Upper lobe of right lung (tissue), 1 donor: ENCODE results near the gene SKIC8. TPM values are rescaled to one million over a fixed set of nuclear protein-coding genes. Genes with fewer than 3 reads are reported as not detected.
"Not testable (repeated sequence)": the region's sequence is repeated elsewhere in the genome, so short reads cannot be mapped to it uniquely, and the experiment has no call there.

ENCODE experiments used
- ATAC-seq: fragments of 200-7000 bp; cut with Tn5 transposase; one replicate; pipeline ENCODE4 v1.9.1; 2020; ENCODE audit warnings: mild to moderate bottlenecking, moderate library complexity
- DNase-seq: peaks from one replicate; pipeline ENCODE4 v3.0.0-alpha.2; 2020
- H3K27ac ChIP-seq: fragments of 200-600 bp; one replicate; pipeline ENCODE4 v1.8.0; 2022
- H3K27me3 ChIP-seq: fragments of 200-600 bp; one replicate; pipeline ENCODE4 v1.8.0; 2022; ENCODE audit warnings: mild to moderate bottlenecking
- H3K36me3 ChIP-seq: fragments of 200-600 bp; one replicate; pipeline ENCODE4 v1.8.0; 2022
- H3K4me1 ChIP-seq: fragments of 200-600 bp; one replicate; pipeline ENCODE4 v1.8.0; 2022
- H3K4me3 ChIP-seq: fragments of 200-600 bp; one replicate; pipeline ENCODE4 v1.8.0; 2022; ENCODE audit warnings: mild to moderate bottlenecking
- H3K9me3 ChIP-seq: fragments of 200-600 bp; one replicate; pipeline ENCODE4 v1.8.0; 2022
- intact Hi-C: fragments of 100-400 bp; cut with DNase I; formaldehyde crosslinking; loops from one replicate; pipeline ENCODE4 v1.11.0; 2022
- total RNA-seq: library from RNA; stranded (reverse); fragmentation: NEBNext Ultra II Directional; extraction: Animal tissue kit (Norgen Biotek cat#: 25700); gene quantifications from one replicate; pipeline ENCODE4 v1.2.1, GENCODE V29; 2021
- TF ChIP-seq, protein P1 (sequence below): fragments of 200-600 bp; IDR thresholded peaks from one replicate; pipeline ENCODE4 v1.8.0; 2022; ENCODE audit warnings: antibody characterized with exemption
- donor health status: DM: no; HTN: yes; CAD: no; lungs with severe emphysema.

Gene SKIC8
- total RNA-seq, 1 donor from 2014 or later, result 37.9 TPM

DNA sequence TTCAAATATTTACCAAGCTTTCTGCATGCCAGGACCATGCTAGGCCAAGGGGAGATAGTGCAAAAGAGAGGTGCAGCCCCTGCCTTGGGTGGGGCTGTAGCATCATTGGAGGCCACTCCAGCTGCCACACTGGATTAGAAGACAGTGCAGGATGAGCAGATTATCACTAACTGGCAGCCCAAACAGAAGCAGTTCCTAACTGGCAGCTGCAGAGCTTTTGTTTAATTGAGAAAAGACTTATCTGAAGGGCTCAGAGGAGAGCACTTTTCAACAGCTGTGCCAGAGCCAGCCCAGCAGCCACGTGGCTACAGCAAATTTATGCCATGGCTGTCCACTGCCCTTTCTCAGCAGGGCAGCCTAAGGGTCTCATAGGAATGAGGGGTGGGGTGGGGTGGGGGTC, 51.5 kb downstream of the SKIC8 start:
- H3K36me3 ChIP-seq, result no peaks in the 10 kb centered on the region
- H3K27ac ChIP-seq, result no peak overlapping the region
- no peak overlapping the region for H3K4me3 ChIP-seq
- H3K9me3 ChIP-seq, result no peaks in the 10 kb centered on the region
- no peak for DNase-seq
- TF ChIP-seq, protein P1, sequence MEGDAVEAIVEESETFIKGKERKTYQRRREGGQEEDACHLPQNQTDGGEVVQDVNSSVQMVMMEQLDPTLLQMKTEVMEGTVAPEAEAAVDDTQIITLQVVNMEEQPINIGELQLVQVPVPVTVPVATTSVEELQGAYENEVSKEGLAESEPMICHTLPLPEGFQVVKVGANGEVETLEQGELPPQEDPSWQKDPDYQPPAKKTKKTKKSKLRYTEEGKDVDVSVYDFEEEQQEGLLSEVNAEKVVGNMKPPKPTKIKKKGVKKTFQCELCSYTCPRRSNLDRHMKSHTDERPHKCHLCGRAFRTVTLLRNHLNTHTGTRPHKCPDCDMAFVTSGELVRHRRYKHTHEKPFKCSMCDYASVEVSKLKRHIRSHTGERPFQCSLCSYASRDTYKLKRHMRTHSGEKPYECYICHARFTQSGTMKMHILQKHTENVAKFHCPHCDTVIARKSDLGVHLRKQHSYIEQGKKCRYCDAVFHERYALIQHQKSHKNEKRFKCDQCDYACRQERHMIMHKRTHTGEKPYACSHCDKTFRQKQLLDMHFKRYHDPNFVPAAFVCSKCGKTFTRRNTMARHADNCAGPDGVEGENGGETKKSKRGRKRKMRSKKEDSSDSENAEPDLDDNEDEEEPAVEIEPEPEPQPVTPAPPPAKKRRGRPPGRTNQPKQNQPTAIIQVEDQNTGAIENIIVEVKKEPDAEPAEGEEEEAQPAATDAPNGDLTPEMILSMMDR, result no peak
- intact Hi-C loops, result loop anchor here (10.0 kb wide), 1 partner anchor 283 kb away; no protein-coding TSS in a partner anchor
- no peaks in the 10 kb centered on the region for H3K4me1 ChIP-seq
- no peaks in the 10 kb centered on the region for H3K27me3 ChIP-seq
- ATAC-seq, result no peak

DNA sequence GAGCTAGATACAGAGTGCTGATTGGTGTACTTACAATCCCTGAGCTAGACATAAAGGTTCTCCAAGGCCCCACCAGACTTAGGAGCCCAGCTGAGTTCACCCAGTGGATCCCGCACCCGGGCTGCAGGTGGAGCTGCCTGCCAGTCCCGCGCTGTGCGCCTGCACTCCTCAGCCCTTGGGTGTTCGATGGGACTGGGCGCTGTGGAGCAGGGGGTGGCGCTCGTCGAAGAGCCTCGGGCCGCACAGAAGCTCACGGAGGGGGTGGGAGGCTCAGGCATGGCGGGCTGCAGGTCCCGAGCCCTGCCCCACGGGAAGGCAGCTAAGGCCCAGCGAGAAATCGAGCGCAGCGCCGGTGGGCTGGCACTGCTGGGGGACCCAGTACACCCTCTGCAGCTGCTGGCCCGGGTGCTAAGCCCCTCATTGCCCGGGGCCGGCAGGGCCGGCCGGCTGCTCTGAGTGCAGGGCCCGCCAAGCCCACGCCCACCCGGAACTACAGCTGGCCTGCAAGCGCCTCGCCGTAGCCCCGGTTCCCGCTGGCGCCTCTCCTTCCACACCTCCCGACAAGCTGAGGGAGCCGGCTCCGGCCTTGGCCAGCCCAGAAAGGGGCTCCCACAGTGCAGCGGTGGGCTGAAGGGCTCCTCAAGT, 53.3 kb downstream of the SKIC8 start:
- H3K27me3 ChIP-seq, DNase-seq, H3K4me3 ChIP-seq, ATAC-seq, H3K4me1 ChIP-seq, H3K27ac ChIP-seq, H3K9me3 ChIP-seq, H3K36me3 ChIP-seq: not testable (repeated sequence)
- intact Hi-C loops, result loop anchor here (10.0 kb wide), 1 partner anchor 281 kb away; no protein-coding TSS in a partner anchor

DNA sequence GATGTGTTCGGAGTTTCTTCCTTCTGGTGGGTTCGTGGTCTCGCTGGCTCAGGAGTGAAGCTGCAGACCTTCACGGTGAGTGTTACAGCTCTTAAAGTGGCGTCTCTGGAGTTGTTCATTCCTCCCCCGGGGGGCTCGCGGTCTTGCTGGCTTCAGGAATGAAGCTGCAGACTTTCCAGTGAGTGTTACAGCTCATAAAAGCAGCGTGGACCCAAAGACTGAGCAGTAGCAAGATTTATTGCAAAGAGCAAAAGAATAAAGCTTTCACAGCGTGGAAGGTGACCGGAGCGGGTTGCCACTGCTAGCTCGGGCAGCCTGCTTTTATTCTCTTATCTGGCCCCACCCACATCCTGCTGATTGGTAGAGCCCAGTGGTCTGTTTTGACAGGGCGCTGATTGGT, 54.0 kb downstream of the SKIC8 start:
- intact Hi-C loops, result loop anchor here (10.0 kb wide), 1 partner anchor 281 kb away; no protein-coding TSS in a partner anchor
- H3K4me1 ChIP-seq, H3K4me3 ChIP-seq, DNase-seq, ATAC-seq, H3K36me3 ChIP-seq, H3K27ac ChIP-seq, H3K27me3 ChIP-seq, H3K9me3 ChIP-seq: not testable (repeated sequence)

DNA sequence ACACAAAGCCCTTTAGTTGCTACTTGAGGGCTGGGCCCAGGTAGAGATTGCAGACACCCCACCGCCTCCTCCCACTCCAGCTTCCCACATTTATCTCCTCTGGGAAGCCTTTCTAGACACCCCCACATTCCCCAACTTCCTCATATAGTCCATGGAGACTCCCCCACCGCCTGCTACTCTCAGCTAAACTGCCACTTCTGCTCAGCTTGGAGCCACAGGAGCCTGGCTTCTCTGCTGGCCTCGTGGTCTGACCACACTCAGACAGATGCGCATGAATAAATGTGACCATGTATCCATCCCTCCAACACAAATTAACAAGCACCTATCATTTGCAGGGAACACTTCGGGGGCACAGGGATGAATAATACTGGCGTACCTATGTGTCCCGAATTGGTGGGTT, 54.5 kb downstream of the SKIC8 start:
- no peak for ATAC-seq
- H3K36me3 ChIP-seq, result no peaks in the 10 kb centered on the region
- intact Hi-C loops, result loop anchor here (10.0 kb wide), 1 partner anchor 280 kb away; no protein-coding TSS in a partner anchor
- H3K4me1 ChIP-seq, result no peaks in the 10 kb centered on the region
- TF ChIP-seq, protein P1, result no peak
- DNase-seq, result no peak
- H3K27ac ChIP-seq, result no peak overlapping the region
- no peaks in the 10 kb centered on the region for H3K9me3 ChIP-seq
- H3K27me3 ChIP-seq, result no peaks in the 10 kb centered on the region
- no peak overlapping the region for H3K4me3 ChIP-seq

DNA sequence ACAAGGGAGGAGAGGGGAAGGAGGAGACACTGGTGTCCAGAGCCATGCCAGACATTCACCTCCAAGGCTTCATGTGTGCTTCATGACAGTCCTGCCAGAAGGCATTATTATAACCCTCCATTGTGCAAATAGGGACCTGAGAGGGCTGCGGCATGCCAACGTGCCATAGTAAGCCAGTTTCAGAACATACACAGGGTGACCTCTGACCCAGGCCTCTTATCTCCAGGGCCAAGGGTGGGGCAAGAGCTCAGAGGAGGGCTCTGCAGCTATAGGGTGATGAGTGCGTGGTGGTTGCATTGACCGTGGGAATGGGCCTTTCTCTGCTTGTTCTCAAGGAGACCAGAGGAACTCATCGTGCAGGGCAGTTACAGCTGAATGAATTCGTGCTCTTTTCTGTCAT, 55.3 kb downstream of the SKIC8 start:
- DNase-seq (no peak), ATAC-seq (no peak)
- Histone ChIP-seq H3K4me3 (no peak overlapping the region), H3K27me3 (no peaks in the 10 kb centered on the region), H3K36me3 (no peaks in the 10 kb centered on the region), H3K27ac (no peak overlapping the region), H3K4me1 (no peaks in the 10 kb centered on the region), H3K9me3 (no peaks in the 10 kb centered on the region)
- intact Hi-C loops, result loop anchor here (10.0 kb wide), 1 partner anchor 279 kb away; no protein-coding TSS in a partner anchor
- TF ChIP-seq, protein P1, result no peak

DNA sequence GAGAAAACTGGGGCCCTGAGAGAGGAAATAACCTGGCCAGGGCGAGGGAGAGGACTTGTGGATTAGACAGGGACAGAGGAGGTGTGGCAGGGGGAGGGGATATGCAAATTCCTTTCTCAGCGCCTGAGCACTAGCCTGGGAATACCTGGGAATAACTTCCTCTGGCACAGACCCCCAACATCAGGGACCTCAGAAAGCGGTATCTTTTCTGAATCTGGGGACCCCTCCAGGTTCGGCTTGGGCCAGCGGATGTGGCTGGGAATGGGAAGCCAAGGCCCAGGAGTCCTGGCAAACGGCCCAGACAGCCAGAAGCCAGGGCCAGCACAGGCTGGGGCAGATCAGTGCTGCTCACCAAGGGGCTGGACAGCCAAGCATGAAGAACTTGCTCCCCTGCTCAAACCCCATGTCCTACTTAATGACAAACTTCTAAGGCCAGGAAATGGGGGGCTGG, 55.9 kb downstream of the SKIC8 start:
- TF ChIP-seq, protein P1, result no peak
- no peaks in the 10 kb centered on the region for H3K36me3 ChIP-seq
- H3K27ac ChIP-seq, result no peak overlapping the region
- H3K4me1 ChIP-seq, result no peaks in the 10 kb centered on the region
- DNase-seq (no peak), ATAC-seq (peak; percentile 7)
- H3K4me3 ChIP-seq, result no peak overlapping the region
- intact Hi-C loops, result loop anchor here (10.0 kb wide), 1 partner anchor 279 kb away; no protein-coding TSS in a partner anchor
- H3K9me3 ChIP-seq, result no peaks in the 10 kb centered on the region
- H3K27me3 ChIP-seq, result no peaks in the 10 kb centered on the region
